Hepatocyte (in vitro differentiated cells): ENCODE results near the gene NOL12.

Experiments used
- CTCF ChIP-seq: fragments of 200-600 bp; sonication (generic); IDR thresholded peaks from 2 replicates; pipeline ENCODE4 v1.5.1; 2016; ENCODE audit warnings: antibody characterized with exemption, mild to moderate bottlenecking; ENCODE audit not compliant: poor library complexity
- EZH2 ChIP-seq: fragments of 200-600 bp; sonication (generic); IDR thresholded peaks from 2 replicates; pipeline ENCODE4 v1.6.1; 2016; ENCODE audit warnings: antibody characterized with exemption, mild to moderate bottlenecking, borderline replicate concordance
- EZH2phosphoT487 ChIP-seq: fragments of 200-600 bp; sonication (generic); IDR thresholded peaks from one replicate; pipeline ENCODE4 v1.6.1; 2018; ENCODE audit warnings: antibody characterized with exemption, mild to moderate bottlenecking, low read depth, moderate library complexity; ENCODE audit not compliant: unreplicated experiment, severe bottlenecking

- TF ChIP-seq CTCF (no peak), EZH2 (no peak), EZH2phosphoT487 (no peak)
Measured at GRCh38 chr22:37664249-37665101, 21.7 kb upstream of the NOL12 start.
